ENCODE measurements around the gene IMMP2L.
A peak's percentile ranks its signal among the peaks of the same experiment; 100 is the strongest.

Gene IMMP2L

DNA sequence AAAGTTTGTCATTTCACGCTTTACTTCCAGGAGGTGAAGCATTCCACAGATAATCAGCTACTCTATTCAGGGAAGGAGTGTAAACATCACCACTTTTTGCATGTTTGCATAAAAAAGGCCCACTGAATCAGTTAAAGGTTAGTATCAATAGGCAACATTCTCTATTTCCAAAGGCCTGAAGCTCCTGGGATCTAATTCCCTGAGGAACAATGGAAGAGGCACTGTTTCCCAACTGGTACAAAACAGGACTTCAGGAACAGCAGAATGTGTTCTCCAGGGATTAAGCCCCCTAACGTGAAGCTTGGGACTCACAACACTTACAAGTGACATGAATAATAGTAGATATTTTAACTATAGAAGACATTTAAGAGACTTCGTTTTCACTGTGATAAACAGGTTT is 465.3 kb downstream of the IMMP2L start:
- CTCF ChIA-PET = interaction anchor here (0.6 kb wide), 1 partner anchor 641 kb away, joined by 3 read pairs; no protein-coding TSS in a partner anchor

GRCh38 chr7:111094419-111094818 is 467.9 kb downstream of the IMMP2L start:
- TF ChIP-seq FOXM1 (IDR thresholded peaks at IDR 0.05; ENCODE audit: borderline replicate concordance) (no peak), FOXK2 (IDR thresholded peaks at IDR 0.05) (no peak), NFRKB (IDR thresholded peaks at IDR 0.05) (no peak), FOXA1 (IDR thresholded peaks at IDR 0.05) (no peak), SUZ12 (IDR thresholded peaks at IDR 0.05) (no peak), L3MBTL2 (conservative IDR thresholded peaks at IDR 0.05) (no peak), TARDBP (IDR thresholded peaks at IDR 0.05) (no peak), ELF4 (IDR thresholded peaks at IDR 0.05) (no peak), PKNOX1 (IDR thresholded peaks at IDR 0.05) (no peak), ARNT (IDR thresholded peaks at IDR 0.05) (no peak), CTBP1 (IDR thresholded peaks at IDR 0.05; ENCODE audit: borderline replicate concordance) (no peak), SP1 (IDR thresholded peaks at IDR 0.05) (no peak), ZNF384 (IDR thresholded peaks at IDR 0.05) (no peak), LEF1 (IDR thresholded peaks at IDR 0.05; ENCODE audit: borderline replicate concordance) (no peak)

More for the DNA sequence above, 465.3 kb downstream of the IMMP2L start:
- TF ChIP-seq L3MBTL2 (conservative IDR thresholded peaks at IDR 0.05) (no peak), ZNF384 (IDR thresholded peaks at IDR 0.05) (no peak), NFRKB (IDR thresholded peaks at IDR 0.05) (no peak), ELF4 (IDR thresholded peaks at IDR 0.05) (no peak), ARNT (IDR thresholded peaks at IDR 0.05) (no peak), SP1 (IDR thresholded peaks at IDR 0.05) (no peak), FOXA1 (IDR thresholded peaks at IDR 0.05) (no peak), SUZ12 (IDR thresholded peaks at IDR 0.05) (no peak), TARDBP (IDR thresholded peaks at IDR 0.05) (no peak), HDGF (IDR thresholded peaks at IDR 0.05; ENCODE audit: borderline replicate concordance) (no peak), FOXK2 (IDR thresholded peaks at IDR 0.05) (no peak), FOXM1 (IDR thresholded peaks at IDR 0.05; ENCODE audit: borderline replicate concordance) (no peak), BHLHE40 (IDR thresholded peaks at IDR 0.05; ENCODE audit: borderline replicate concordance) (no peak), LEF1 (IDR thresholded peaks at IDR 0.05; ENCODE audit: borderline replicate concordance) (no peak), PKNOX1 (IDR thresholded peaks at IDR 0.05) (no peak), CTBP1 (IDR thresholded peaks at IDR 0.05; ENCODE audit: borderline replicate concordance) (no peak)
- DNase-seq (ENCODE audit: extremely low spot score) = no peak
- POLR2A ChIA-PET = no interaction called here

DNA sequence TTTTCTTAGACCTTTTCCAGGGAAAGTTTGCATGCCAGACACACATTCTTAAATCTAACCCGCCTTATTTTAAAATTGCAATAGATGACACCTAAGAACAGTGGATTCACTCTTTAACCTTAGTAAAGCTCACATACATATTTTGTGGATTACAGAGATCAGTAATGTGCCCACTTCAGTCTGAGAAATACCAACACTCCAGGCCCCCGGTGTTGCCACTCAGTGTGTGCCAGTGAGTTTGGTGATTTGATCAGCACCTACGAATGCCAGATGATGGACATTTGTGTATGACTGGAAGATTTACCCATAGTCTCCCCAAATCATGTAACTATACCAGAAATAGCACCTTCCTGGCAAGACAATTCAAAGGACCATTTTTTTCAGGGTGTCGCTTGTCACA is 468.8 kb downstream of the IMMP2L start:
- ChIA-PET POLR2A (no interaction called here), CTCF (no interaction called here)
- DNase-seq (ENCODE audit: extremely low spot score) = no peak
- no peak for TF ChIP-seq FOXK2 (IDR thresholded peaks at IDR 0.05)
- TF ChIP-seq L3MBTL2 (conservative IDR thresholded peaks at IDR 0.05) = no peak
- no peak for TF ChIP-seq ELF4 (IDR thresholded peaks at IDR 0.05)
- no peak for TF ChIP-seq LEF1 (IDR thresholded peaks at IDR 0.05; ENCODE audit: borderline replicate concordance)
- TF ChIP-seq SUZ12 (IDR thresholded peaks at IDR 0.05) = no peak
- no peak for TF ChIP-seq ZNF384 (IDR thresholded peaks at IDR 0.05)
- TF ChIP-seq CTBP1 (IDR thresholded peaks at IDR 0.05; ENCODE audit: borderline replicate concordance) = no peak
- no peak for TF ChIP-seq PKNOX1 (IDR thresholded peaks at IDR 0.05)
- no peak for TF ChIP-seq FOXA1 (IDR thresholded peaks at IDR 0.05)
- no peak for TF ChIP-seq BHLHE40 (IDR thresholded peaks at IDR 0.05; ENCODE audit: borderline replicate concordance)
- no peak for TF ChIP-seq TARDBP (IDR thresholded peaks at IDR 0.05)
- no peak for TF ChIP-seq NFRKB (IDR thresholded peaks at IDR 0.05)
- TF ChIP-seq HDGF (IDR thresholded peaks at IDR 0.05; ENCODE audit: borderline replicate concordance) = no peak
- TF ChIP-seq ARNT (IDR thresholded peaks at IDR 0.05) = no peak
- no peak for TF ChIP-seq FOXM1 (IDR thresholded peaks at IDR 0.05; ENCODE audit: borderline replicate concordance)
- no peak for TF ChIP-seq SP1 (IDR thresholded peaks at IDR 0.05)

More at GRCh38 chr7:111094419-111094818, 467.9 kb downstream of the IMMP2L start:
- ChIA-PET CTCF (no interaction called here), POLR2A (no interaction called here)
- DNase-seq (ENCODE audit: extremely low spot score) = no peak

- POLR2A ChIA-PET = no interaction called here
- TF ChIP-seq ZNF384 (IDR thresholded peaks at IDR 0.05) (no peak), HDGF (IDR thresholded peaks at IDR 0.05; ENCODE audit: borderline replicate concordance) (no peak), CTBP1 (IDR thresholded peaks at IDR 0.05; ENCODE audit: borderline replicate concordance) (peak; percentile 68; the same call in 1 of the 2 replicates), TARDBP (IDR thresholded peaks at IDR 0.05) (no peak), PKNOX1 (IDR thresholded peaks at IDR 0.05) (peak; percentile 86)
- DNase-seq (ENCODE audit: extremely low spot score) = peak; percentile 7
- CTCF ChIA-PET = no interaction called here
Observed at GRCh38 chr7:111092406-111093236, 469.7 kb downstream of the IMMP2L start.

GRCh38 chr7:111091593-111092358 is 470.5 kb downstream of the IMMP2L start:
- TF ChIP-seq FOXM1 (IDR thresholded peaks at IDR 0.05; ENCODE audit: borderline replicate concordance) (no peak), FOXK2 (IDR thresholded peaks at IDR 0.05) (no peak), L3MBTL2 (conservative IDR thresholded peaks at IDR 0.05) (no peak), ZNF384 (IDR thresholded peaks at IDR 0.05) (no peak), PKNOX1 (IDR thresholded peaks at IDR 0.05) (no peak), LEF1 (IDR thresholded peaks at IDR 0.05; ENCODE audit: borderline replicate concordance) (no peak), SP1 (IDR thresholded peaks at IDR 0.05) (no peak), TARDBP (IDR thresholded peaks at IDR 0.05) (no peak), ELF4 (IDR thresholded peaks at IDR 0.05) (no peak)
- ChIA-PET POLR2A (no interaction called here), CTCF (no interaction called here)

More at GRCh38 chr7:111091593-111092358, 470.5 kb downstream of the IMMP2L start:
- no peak for DNase-seq (ENCODE audit: extremely low spot score)
